ENCODE results near the gene ASPHD1. TPM values are rescaled to one million over a fixed set of nuclear protein-coding genes. Genes with fewer than 3 reads are reported as not detected.
"Not testable (repeated sequence)": the region's sequence is repeated elsewhere in the genome, so short reads cannot be mapped to it uniquely, and the experiment has no call there.

Gene ASPHD1
- total RNA-seq, 1 donor from 2014 or later = not detected

GRCh38 chr16:29862884-29863668, 37.2 kb upstream of the ASPHD1 start, which contains the start of gene CDIPT:
TSS of gene CDIPT (minus strand) at chr16:29863226. CDS start at chr16:29862857, 369 bp downstream.
- Mint-ChIP-seq H3K9me3 (no peaks in the 10 kb centered on the region), H3K27me3 (peaks cover 6% of the 10 kb centered on the region), H3K27ac (peak within 1 kb of the TSS; percentile 100), H3K4me3 (peak within 1 kb of the TSS; percentile 94), H3K36me3 (ENCODE audit: low read depth) (peaks cover 34% of the 10 kb centered on the region), H3K4me1 (peaks cover 24% of the 10 kb centered on the region)
- CTCF ChIA-PET = interaction anchor here (1.2 kb wide), 1 partner anchor 15 kb away, joined by 4 read pairs; no protein-coding TSS in a partner anchor
- intact Hi-C loops (cut with micrococcal nuclease) = loop anchor here (1.0 to 2.0 kb wide), 13 partner anchors 14 to 795 kb away; partner anchors contain the start of genes ASPHD1, FBRS, INO80E and KCTD13
- ATAC-seq (ENCODE audit: low read depth) (peak; percentile 98), DNase-seq (peak; percentile 79)
- POLR2A ChIA-PET = interaction anchor here (0.5 to 1.9 kb wide), 6 partner anchors 47 to 953 kb away, joined by 3 to 8 read pairs (median 4); partner anchors contain the start of genes HIRIP3, KCTD13, KIF22 and PAGR1
- TF ChIP-seq CTCF (IDR thresholded peaks at IDR 0.05) = no peak

- no peak for TF ChIP-seq CTCF (IDR thresholded peaks at IDR 0.05)
- ChIA-PET POLR2A (interaction anchor here (0.5 to 1.9 kb wide), 6 partner anchors 48 to 953 kb away, joined by 3 to 8 read pairs (median 4); partner anchors contain the start of genes HIRIP3, KCTD13, KIF22 and PAGR1), CTCF (interaction anchor here (1.2 kb wide), 1 partner anchor 15 kb away, joined by 4 read pairs; no protein-coding TSS in a partner anchor)
- H3K9me3 Mint-ChIP-seq = no peaks in the 10 kb centered on the region
- H3K36me3 Mint-ChIP-seq (ENCODE audit: low read depth) = peaks cover 29% of the 10 kb centered on the region
- peaks cover 24% of the 10 kb centered on the region for H3K4me1 Mint-ChIP-seq
- H3K4me3 Mint-ChIP-seq = peak overlapping the region; percentile 94
- H3K27me3 Mint-ChIP-seq = peaks cover 6% of the 10 kb centered on the region
- DNase-seq (no peak), ATAC-seq (ENCODE audit: low read depth) (no peak)
- intact Hi-C loops (cut with micrococcal nuclease) = loop anchor here (1.0 to 2.0 kb wide), 13 partner anchors 13 to 795 kb away; partner anchors contain the start of genes ASPHD1, FBRS, INO80E and KCTD13
- H3K27ac Mint-ChIP-seq = peak overlapping the region; percentile 100
Observed at GRCh38 chr16:29863669-29863984, 36.7 kb upstream of the ASPHD1 start.

- H3K4me3 Mint-ChIP-seq = no peak overlapping the region
- no peaks in the 10 kb centered on the region for H3K9me3 Mint-ChIP-seq
- ChIA-PET POLR2A (interaction anchor here (0.7 to 1.9 kb wide), 2 partner anchors 74 to 247 kb away, joined by 6 read pairs; partner anchors contain the start of gene KIF22), CTCF (interaction anchor here (0.9 kb wide), 1 partner anchor 132 kb away, joined by 4 read pairs; the partner anchor contains the start of gene INO80E)
- ATAC-seq (ENCODE audit: low read depth) (no peak), DNase-seq (no peak)
- peaks cover 24% of the 10 kb centered on the region for H3K4me1 Mint-ChIP-seq
- no peak for TF ChIP-seq CTCF (IDR thresholded peaks at IDR 0.05)
- intact Hi-C loops (cut with micrococcal nuclease) = no loop called here
- peaks cover 24% of the 10 kb centered on the region for H3K36me3 Mint-ChIP-seq (ENCODE audit: low read depth)
- H3K27me3 Mint-ChIP-seq = peaks cover 8% of the 10 kb centered on the region
- H3K27ac Mint-ChIP-seq = no peak overlapping the region
Observed at GRCh38 chr16:29864205-29864604, 36.1 kb upstream of the ASPHD1 start.

- Mint-ChIP-seq H3K27me3 (peaks cover 8% of the 10 kb centered on the region), H3K4me3 (no peak overlapping the region), H3K27ac (no peak overlapping the region), H3K36me3 (ENCODE audit: low read depth) (no peaks in the 10 kb centered on the region), H3K4me1 (peaks cover under 1% of the 10 kb centered on the region), H3K9me3 (no peaks in the 10 kb centered on the region)
- ChIA-PET CTCF (interaction anchor here (1.5 kb wide), 1 partner anchor 20 kb away, joined by 5 read pairs; no protein-coding TSS in a partner anchor), POLR2A (no interaction called here)
- DNase-seq (no peak), ATAC-seq (ENCODE audit: low read depth) (no peak)
- intact Hi-C loops (cut with micrococcal nuclease) = no loop called here
- TF ChIP-seq CTCF (IDR thresholded peaks at IDR 0.05) = no peak
Observed at GRCh38 chr16:29868396-29869009, 31.8 kb upstream of the ASPHD1 start.

- ATAC-seq (ENCODE audit: low read depth); DNase-seq; H3K27ac Mint-ChIP-seq; intact Hi-C loops (cut with micrococcal nuclease); H3K4me3 Mint-ChIP-seq; H3K9me3 Mint-ChIP-seq; H3K36me3 Mint-ChIP-seq (ENCODE audit: low read depth); H3K4me1 Mint-ChIP-seq; H3K27me3 Mint-ChIP-seq: not testable (repeated sequence)
- ChIA-PET CTCF (interaction anchor here (1.5 kb wide), 1 partner anchor 20 kb away, joined by 5 read pairs; no protein-coding TSS in a partner anchor), POLR2A (interaction anchor here (0.6 to 0.7 kb wide), 2 partner anchors 65 to 900 kb away, joined by 3 to 10 read pairs; no protein-coding TSS in a partner anchor)
Observed at GRCh38 chr16:29869067-29869466, 31.2 kb upstream of the ASPHD1 start.

All from activated B cell treated with CpG ODN at 0.5 μM for 24 hours (primary cell).